ENCODE results near the gene UGT2A2.

DNA sequence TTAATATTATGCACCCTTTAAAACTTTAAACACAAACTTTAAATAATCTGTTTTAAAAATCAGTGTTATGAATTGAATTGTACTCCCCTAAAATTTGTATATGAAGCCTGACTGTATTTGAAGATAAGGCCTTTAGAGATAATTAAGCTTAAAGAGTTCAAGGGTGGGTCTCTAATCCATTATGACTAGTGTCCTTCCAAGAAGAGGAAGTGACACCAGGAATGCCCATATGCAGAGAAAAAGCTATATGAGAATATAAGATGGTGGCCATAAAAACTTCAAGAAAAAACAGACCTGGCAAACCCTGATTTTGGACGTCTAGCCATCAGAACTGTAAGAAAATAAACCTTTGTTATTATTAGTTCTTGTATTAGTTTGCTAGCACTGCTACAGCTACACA is 29.0 kb downstream of the UGT2A2 start:
- TF ChIP-seq, protein P1, sequence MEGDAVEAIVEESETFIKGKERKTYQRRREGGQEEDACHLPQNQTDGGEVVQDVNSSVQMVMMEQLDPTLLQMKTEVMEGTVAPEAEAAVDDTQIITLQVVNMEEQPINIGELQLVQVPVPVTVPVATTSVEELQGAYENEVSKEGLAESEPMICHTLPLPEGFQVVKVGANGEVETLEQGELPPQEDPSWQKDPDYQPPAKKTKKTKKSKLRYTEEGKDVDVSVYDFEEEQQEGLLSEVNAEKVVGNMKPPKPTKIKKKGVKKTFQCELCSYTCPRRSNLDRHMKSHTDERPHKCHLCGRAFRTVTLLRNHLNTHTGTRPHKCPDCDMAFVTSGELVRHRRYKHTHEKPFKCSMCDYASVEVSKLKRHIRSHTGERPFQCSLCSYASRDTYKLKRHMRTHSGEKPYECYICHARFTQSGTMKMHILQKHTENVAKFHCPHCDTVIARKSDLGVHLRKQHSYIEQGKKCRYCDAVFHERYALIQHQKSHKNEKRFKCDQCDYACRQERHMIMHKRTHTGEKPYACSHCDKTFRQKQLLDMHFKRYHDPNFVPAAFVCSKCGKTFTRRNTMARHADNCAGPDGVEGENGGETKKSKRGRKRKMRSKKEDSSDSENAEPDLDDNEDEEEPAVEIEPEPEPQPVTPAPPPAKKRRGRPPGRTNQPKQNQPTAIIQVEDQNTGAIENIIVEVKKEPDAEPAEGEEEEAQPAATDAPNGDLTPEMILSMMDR (IDR thresholded peaks at IDR 0.05) = no peak
- no peak for TF ChIP-seq POLR2AphosphoS5 (IDR thresholded peaks at IDR 0.05)

Data from stomach (tissue), 4 donors.